ENCODE results near the gene NUP93. TPM values are rescaled to one million over a fixed set of nuclear protein-coding genes. Genes with fewer than 3 reads are reported as not detected.

Gene NUP93
- polyA plus RNA-seq, 1 of the 3 experiments (the other 2 are of a cell fraction), result 43.1 TPM

- TF ChIP-seq, protein P1, sequence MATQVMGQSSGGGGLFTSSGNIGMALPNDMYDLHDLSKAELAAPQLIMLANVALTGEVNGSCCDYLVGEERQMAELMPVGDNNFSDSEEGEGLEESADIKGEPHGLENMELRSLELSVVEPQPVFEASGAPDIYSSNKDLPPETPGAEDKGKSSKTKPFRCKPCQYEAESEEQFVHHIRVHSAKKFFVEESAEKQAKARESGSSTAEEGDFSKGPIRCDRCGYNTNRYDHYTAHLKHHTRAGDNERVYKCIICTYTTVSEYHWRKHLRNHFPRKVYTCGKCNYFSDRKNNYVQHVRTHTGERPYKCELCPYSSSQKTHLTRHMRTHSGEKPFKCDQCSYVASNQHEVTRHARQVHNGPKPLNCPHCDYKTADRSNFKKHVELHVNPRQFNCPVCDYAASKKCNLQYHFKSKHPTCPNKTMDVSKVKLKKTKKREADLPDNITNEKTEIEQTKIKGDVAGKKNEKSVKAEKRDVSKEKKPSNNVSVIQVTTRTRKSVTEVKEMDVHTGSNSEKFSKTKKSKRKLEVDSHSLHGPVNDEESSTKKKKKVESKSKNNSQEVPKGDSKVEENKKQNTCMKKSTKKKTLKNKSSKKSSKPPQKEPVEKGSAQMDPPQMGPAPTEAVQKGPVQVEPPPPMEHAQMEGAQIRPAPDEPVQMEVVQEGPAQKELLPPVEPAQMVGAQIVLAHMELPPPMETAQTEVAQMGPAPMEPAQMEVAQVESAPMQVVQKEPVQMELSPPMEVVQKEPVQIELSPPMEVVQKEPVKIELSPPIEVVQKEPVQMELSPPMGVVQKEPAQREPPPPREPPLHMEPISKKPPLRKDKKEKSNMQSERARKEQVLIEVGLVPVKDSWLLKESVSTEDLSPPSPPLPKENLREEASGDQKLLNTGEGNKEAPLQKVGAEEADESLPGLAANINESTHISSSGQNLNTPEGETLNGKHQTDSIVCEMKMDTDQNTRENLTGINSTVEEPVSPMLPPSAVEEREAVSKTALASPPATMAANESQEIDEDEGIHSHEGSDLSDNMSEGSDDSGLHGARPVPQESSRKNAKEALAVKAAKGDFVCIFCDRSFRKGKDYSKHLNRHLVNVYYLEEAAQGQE (IDR thresholded peaks at IDR 0.05; ENCODE audit: low read depth, low read length), result no peak
- TF ChIP-seq SIN3A (IDR thresholded peaks at IDR 0.05; ENCODE audit: borderline replicate concordance, low read depth, low read length), result no peak
- TF ChIP-seq FOXM1 (IDR thresholded peaks at IDR 0.05; ENCODE audit: low read depth), result no peak
- no peak for TF ChIP-seq TAF1 (IDR thresholded peaks at IDR 0.05; ENCODE audit: borderline replicate concordance, low read depth, low read length)
- no peak for TF ChIP-seq FOXJ3 (CRISPR knock-in tag; IDR thresholded peaks at IDR 0.05)
- TF ChIP-seq RAD21 (IDR thresholded peaks at IDR 0.05; ENCODE audit: low read length), result no peak
- TF ChIP-seq, protein P2, sequence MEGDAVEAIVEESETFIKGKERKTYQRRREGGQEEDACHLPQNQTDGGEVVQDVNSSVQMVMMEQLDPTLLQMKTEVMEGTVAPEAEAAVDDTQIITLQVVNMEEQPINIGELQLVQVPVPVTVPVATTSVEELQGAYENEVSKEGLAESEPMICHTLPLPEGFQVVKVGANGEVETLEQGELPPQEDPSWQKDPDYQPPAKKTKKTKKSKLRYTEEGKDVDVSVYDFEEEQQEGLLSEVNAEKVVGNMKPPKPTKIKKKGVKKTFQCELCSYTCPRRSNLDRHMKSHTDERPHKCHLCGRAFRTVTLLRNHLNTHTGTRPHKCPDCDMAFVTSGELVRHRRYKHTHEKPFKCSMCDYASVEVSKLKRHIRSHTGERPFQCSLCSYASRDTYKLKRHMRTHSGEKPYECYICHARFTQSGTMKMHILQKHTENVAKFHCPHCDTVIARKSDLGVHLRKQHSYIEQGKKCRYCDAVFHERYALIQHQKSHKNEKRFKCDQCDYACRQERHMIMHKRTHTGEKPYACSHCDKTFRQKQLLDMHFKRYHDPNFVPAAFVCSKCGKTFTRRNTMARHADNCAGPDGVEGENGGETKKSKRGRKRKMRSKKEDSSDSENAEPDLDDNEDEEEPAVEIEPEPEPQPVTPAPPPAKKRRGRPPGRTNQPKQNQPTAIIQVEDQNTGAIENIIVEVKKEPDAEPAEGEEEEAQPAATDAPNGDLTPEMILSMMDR (IDR thresholded peaks at IDR 0.05), result no peak
- no peak for TF ChIP-seq ELF1 (IDR thresholded peaks at IDR 0.05)
- TF ChIP-seq JUND (IDR thresholded peaks at IDR 0.05), result no peak
- no peak for TF ChIP-seq USF1 (IDR thresholded peaks at IDR 0.05; ENCODE audit: borderline replicate concordance, low read depth)
- TF ChIP-seq, protein P3, sequence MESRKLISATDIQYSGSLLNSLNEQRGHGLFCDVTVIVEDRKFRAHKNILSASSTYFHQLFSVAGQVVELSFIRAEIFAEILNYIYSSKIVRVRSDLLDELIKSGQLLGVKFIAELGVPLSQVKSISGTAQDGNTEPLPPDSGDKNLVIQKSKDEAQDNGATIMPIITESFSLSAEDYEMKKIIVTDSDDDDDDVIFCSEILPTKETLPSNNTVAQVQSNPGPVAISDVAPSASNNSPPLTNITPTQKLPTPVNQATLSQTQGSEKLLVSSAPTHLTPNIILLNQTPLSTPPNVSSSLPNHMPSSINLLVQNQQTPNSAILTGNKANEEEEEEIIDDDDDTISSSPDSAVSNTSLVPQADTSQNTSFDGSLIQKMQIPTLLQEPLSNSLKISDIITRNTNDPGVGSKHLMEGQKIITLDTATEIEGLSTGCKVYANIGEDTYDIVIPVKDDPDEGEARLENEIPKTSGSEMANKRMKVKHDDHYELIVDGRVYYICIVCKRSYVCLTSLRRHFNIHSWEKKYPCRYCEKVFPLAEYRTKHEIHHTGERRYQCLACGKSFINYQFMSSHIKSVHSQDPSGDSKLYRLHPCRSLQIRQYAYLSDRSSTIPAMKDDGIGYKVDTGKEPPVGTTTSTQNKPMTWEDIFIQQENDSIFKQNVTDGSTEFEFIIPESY (IDR thresholded peaks at IDR 0.05; ENCODE audit: borderline replicate concordance, low read depth), result no peak
- no peak for TF ChIP-seq TEAD4 (IDR thresholded peaks at IDR 0.05; ENCODE audit: borderline replicate concordance, insufficient read depth)
These were observed 50.0 kb downstream of the NUP93 start (continued) for GRCh38 chr16:56779906-56780305.

GRCh38 chr16:56780646-56781045, 50.7 kb downstream of the NUP93 start:
- WGBS (ENCODE audit: low lambda C conversion rate), result 92% methylated on average over 3 of the region's 3 CpGs
- H3K4me2 ChIP-seq, result no peak overlapping the region

More at GRCh38 chr16:56780646-56781045, 50.7 kb downstream of the NUP93 start:
- H3K9me2 ChIP-seq, result no peaks in the 10 kb centered on the region
- peaks cover 8 to 16% of the 10 kb centered on the region in 2 experiments; a peak in 3 of 4 replicates for H3K4me1 ChIP-seq (ENCODE audit: control insufficient read depth in 1 of 2, insufficient read depth in 2 of 2, low read depth in 1 of 2, low read length in 1 of 2)
- H3K79me2 ChIP-seq (ENCODE audit: insufficient read depth), result peaks cover 19% of the 10 kb centered on the region; the same call in 1 of the 2 replicates
- H4K20me1 ChIP-seq (ENCODE audit: insufficient read depth), result no peaks in the 10 kb centered on the region
- H3K4me3 ChIP-seq (ENCODE audit: low read depth in 2 of 2, low read length in 1 of 2), result no peak overlapping the region
- TF ChIP-seq YY1 (IDR thresholded peaks at IDR 0.05; ENCODE audit: low read depth), result no peak
- TF ChIP-seq POLR2AphosphoS5 (IDR thresholded peaks at IDR 0.05; ENCODE audit: low read depth, low read length), result no peak
- no peak for TF ChIP-seq RAD21 (IDR thresholded peaks at IDR 0.05; ENCODE audit: low read length)
- no peak for TF ChIP-seq FOXM1 (IDR thresholded peaks at IDR 0.05; ENCODE audit: low read depth)
- TF ChIP-seq SMC3 (IDR thresholded peaks at IDR 0.05; ENCODE audit: low read depth, low read length), result no peak
- no peak for TF ChIP-seq MAX (IDR thresholded peaks at IDR 0.05; ENCODE audit: low read depth)
- TF ChIP-seq, protein P4, sequence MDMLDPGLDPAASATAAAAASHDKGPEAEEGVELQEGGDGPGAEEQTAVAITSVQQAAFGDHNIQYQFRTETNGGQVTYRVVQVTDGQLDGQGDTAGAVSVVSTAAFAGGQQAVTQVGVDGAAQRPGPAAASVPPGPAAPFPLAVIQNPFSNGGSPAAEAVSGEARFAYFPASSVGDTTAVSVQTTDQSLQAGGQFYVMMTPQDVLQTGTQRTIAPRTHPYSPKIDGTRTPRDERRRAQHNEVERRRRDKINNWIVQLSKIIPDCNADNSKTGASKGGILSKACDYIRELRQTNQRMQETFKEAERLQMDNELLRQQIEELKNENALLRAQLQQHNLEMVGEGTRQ (IDR thresholded peaks at IDR 0.05; ENCODE audit: borderline replicate concordance, low read depth, low read length), result no peak
- no peak for TF ChIP-seq FOSL2 (IDR thresholded peaks at IDR 0.05; ENCODE audit: borderline replicate concordance, low read depth)
- TF ChIP-seq FOXJ3 (CRISPR knock-in tag; IDR thresholded peaks at IDR 0.05), result no peak
- TF ChIP-seq ELF1 (IDR thresholded peaks at IDR 0.05), result no peak
- no peaks in the 10 kb centered on the region for H3F3A ChIP-seq (replicated peaks; ENCODE audit: insufficient read depth)
- DNase-seq, result no peak
- H3K27ac ChIP-seq (ENCODE audit: low read depth in 2 of 2, low read length in 1 of 2), result no peak overlapping the region
- H3K9ac ChIP-seq, result no peak overlapping the region
- H2AFZ ChIP-seq (ENCODE audit: low read depth), result no peak overlapping the region
- CTCF ChIA-PET, result interaction anchor here (1.2 to 4.2 kb wide), 3 partner anchors 9 to 203 kb away, joined by 4 to 24 read pairs (median 22); no protein-coding TSS in a partner anchor
- no peaks in the 10 kb centered on the region for H3K36me3 ChIP-seq (replicated peaks in 1 of 2; ENCODE audit: control insufficient read depth in 1 of 2, insufficient read depth in 2 of 2, low read length in 1 of 2)
- no peaks in the 10 kb centered on the region for H3K27me3 ChIP-seq (ENCODE audit: insufficient read depth)
- H3K9me3 ChIP-seq, result no peaks in the 10 kb centered on the region
- POLR2A ChIA-PET, result no interaction called here
